Activated CD4-positive, alpha-beta T cell treated with anti-CD3 and anti-CD28 coated beads, Interleukin-2, Interleukin-6, amounts not matched to agents 100 ng/mL and 50 ng/mL, durations not matched to agents 16 hours and 8 hours (primary cell): ENCODE measurements around the gene IRS1.

Experiments
- DNase-seq: peaks from one replicate; pipeline ENCODE4 v3.0.0-alpha.2; 2020

Gene IRS1

DNA sequence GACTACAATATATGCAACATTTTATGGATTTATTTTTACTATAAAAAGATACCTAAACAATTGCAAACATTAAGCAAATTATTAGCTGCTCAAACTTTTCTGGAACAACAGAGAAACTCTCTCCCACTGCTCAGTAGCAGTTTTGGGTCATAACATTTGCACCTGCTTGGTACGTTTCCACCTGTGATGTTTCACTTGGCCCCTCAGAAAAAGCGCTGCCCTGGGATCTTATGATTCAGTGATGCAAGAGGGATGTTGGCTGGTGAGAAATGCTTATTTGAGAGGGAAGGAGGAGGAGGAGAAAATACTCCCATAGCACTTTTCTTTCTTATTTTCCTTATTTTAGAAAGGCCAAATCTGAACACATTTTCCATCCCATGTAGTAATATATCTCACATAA is 9.2 kb downstream of the IRS1 start:
- no peak for DNase-seq

DNA sequence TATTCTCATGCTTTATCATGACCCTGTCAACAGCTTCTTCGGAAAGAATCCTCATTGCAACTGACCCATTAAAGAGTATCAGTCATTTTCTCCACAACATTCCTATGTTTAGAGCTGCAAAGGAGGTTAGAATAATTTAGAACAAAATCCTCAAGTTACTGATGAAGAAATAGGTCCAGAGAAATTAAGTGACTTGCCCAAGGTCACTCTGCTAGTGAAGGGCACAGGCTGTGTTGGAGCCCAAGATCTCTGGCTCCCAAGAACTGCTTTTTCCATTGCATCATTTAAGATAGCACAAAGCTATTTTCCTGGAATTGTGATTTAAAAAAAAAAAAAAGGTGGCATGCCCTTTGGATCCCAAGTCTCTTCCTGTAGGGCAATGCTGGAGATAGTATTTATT is 9.6 kb downstream of the IRS1 start:
- DNase-seq, result no peak

DNA sequence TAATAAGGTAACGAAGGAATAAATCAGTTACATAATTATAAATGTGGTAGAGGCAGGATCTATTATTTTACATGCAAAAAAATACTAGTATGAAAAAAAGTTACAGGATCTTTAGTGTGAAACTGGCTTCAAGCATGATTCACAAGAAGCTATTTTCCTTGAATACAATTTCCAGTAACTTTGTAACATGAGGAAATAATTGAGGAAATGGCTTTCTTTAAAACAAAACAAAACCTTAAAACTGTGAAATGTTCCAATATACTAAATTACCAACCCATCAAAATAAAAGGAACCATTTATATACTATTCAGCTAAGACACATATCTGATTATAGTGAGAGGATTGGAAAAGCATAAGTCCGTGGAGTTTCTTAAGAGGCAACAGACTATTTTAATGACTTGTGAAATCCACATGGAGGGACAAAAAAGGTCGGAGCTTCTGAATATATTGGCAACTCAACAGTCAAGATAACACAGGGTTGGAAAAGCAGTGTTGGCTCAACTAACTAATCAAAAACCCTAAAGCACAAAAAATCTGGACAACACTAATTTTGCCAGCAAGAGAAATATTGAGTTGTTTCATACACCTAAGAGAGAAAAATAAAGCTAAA is 10.6 kb downstream of the IRS1 start:
- no peak for DNase-seq

DNA sequence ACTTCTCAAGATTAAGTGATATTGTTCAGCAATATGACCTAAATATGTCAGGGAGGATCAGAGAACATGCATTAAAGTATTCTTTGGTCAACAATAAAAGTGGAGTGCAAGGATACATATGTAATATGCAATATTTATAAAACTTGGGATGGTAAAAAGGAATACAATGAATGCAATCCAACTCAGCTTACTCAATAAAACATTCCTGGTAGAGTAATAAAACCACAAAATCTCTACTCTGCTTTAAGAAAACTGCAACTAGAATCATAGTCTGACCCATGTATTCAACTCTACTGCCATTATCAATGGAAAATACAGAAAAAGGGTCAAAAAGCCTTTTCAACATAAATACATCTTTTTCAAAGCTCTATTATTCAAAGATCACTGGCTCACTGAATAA is 11.6 kb downstream of the IRS1 start:
- DNase-seq, result no peak

DNA sequence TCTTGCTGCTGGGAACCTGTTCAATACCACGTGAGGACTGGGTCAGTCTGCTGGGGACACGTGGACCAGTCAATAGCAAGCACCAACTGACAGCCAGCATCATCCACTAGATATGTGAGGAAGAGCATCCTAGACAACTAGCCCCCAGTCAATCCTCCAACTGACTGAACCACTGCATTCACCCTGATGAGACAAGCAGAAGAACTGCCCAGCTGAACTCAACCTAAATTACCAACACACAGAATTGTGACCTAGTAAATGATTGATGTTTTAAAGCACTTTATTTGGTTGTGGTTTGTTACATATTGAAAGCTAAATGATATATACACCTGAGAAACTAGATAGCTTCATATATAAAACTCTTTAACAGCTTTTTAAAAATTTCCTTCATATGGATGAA is 15.7 kb downstream of the IRS1 start:
- no peak for DNase-seq

DNA sequence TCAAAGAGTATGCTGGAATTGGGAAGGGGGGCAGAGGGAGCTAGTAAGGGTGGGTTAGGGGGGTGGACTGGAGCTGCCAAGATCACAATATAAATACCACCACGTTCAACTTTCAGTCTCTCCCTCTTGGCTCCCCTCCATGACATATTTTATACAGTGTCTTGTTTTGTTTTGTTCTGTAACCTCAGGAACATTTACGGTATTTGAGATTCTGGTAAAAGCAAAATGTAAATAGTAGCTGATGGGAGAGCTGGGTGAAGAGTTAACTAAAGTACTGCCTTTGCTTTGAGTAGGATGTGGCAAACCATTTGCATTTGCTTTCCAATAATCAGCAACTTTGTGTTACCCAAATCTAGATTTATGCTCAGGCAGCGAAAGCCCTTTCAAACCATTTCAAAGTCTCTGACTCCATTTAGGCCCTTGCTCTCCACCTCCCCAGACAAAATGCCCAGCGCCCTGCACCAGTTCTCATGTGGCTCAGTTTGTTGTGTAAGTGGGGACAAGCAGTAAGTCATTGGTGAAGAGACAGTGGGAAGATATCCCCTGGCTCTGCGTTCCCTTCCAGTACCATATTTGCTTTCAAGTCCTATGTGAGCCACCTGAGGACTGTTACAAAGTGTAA is 17.4 kb downstream of the IRS1 start:
- DNase-seq, result no peak

DNA sequence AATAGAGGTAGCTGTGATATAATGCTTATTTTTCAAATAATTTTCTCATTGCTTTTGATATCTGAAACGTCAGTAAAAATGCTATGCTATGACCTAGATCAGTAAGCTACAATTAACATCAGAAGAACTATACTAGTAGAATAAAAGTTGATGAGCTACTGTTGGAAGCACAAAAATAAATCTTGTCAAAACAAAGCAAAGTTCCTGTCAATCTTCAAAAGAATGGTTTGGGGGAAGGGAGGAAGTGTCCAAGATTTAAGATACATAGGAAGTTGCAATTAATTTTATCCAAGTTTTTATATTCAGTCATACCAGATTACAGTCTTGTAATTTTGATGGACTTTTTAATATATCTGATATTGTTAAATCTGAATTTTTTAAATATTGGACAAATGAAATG is 19.2 kb downstream of the IRS1 start:
- no peak for DNase-seq

DNA sequence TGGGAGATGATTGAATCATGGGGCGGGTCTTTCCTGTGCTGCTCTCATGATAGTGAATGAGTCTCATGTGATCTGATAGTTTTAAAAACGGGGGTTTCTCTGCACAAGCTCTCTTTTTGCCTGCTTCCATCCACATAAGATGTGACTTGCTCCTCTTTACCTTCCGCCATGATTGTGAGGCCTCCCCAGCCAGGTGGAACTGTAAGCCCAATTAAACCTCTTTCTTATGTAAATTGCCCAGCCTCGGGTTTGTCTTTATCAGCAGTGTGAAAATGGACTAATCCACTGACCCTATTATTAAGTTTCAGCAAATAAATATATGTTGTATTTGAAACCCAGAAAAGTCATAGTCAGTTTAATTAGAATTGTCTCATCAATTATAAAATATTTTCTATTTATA is 22.0 kb downstream of the IRS1 start:
- DNase-seq, result no peak

DNA sequence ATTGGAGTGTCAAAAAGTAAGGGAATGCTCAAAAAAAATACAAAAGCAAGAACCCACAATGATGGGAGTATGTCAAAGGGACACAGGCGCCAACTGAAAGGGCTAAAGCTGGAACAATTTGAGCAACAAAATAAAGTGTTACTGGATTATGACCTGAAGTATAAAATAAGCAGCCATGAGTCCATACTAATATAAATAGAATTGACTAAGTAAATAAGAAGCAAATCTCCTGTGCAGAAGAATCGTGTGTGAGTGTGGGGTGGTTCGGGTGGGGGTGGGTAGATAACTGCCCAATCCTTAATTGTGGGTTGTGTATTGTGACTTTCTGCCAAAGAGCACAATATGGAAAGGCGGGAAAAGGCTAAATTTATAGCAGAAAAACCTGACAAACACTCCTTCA is 23.5 kb downstream of the IRS1 start:
- DNase-seq, result no peak

DNA sequence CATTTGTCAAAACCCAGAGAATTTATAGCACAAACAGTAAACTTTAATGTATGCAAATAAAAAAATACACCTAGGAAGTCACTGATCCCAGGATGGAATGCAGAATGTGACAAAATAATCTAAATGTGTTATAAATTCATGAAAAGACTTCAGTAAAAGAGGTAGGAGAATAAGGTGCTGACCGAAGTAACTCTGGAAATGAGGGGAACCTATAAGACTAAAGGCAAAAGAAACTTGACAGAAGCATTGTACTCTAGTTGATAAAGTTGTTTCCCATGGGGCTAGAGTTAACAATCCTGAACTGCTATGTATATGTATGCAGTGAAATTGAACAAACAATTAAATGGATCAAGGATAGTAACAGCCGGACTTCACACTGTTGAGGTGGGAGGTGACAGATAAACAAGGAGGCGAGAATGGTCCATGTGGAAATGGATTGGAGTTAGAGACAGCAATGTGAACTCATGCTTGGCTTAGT is 24.5 kb downstream of the IRS1 start:
- DNase-seq, result no peak

DNA sequence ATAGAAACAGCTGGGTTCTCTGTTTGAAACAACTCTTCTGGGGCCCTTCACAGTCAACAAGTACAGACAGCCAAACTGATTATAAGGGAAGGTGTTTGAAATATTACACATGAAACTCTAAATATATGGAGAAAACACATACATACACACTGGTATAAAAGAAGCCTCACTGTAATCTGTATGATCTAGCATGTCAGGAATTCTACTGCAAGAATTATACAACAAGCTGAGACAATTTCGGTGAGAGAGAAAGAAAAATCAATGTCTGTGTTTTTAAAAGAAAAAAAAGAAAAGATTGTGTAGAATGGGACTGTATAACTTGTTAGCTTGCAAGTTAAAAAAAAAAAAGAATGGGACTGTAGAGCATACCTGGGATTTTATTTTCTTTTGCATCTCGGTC is 26.3 kb downstream of the IRS1 start:
- DNase-seq, result no peak

DNA sequence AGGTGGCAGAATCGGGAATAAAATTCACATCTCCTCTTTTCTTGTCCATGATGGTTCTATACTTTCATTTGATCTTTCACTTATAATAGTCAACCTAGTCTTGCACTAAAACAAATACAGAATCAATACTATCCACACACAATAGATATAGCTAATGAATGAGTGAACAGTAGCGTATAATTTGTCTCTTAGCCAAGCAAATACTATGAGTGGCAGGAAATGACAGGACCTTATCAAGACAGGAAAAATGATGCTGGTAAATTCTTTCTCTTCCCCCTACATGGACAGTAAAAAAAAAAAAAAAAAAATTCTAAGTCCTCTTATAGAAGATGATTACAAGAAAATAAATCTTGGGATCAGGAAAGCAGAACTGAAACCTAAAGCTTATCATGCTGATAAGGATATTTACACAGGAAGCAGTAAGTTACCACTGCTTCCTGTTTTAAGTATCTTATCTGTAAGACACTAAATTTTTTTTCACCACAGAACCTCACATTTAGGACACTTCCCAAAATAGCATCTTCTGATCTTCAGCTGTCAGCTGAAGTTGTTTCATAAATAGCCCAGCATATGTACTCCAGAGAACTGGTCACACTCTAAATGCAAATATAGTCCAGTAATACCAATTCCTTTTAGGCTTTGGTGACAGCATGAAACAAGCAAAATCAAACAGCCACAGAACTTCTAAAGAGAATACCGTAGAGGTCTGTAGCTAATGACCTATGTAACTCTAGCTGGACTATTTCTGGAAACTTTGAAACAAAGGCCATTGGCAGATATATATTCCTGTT is 27.0 kb downstream of the IRS1 start:
- DNase-seq, result peak; percentile 19

DNA sequence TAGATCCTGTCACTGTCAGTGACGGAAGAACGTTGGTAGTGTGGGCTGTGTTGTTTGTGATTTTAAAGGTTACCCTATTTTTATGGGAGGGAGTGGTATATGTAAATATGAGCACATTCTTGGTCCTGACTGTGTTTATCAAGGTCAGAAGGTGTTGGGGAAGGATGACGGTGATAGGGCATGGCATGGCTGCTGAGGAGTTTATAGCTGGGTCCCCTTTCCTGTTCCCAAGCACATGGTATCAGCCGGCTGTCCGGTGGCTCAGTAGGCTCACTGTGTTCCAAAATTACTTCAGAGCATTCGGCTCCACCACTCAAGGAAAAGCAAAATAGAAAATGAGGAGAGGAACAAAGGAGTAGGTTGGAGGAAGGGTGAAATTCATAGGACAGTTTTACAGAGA is 28.6 kb downstream of the IRS1 start:
- no peak for DNase-seq

DNA sequence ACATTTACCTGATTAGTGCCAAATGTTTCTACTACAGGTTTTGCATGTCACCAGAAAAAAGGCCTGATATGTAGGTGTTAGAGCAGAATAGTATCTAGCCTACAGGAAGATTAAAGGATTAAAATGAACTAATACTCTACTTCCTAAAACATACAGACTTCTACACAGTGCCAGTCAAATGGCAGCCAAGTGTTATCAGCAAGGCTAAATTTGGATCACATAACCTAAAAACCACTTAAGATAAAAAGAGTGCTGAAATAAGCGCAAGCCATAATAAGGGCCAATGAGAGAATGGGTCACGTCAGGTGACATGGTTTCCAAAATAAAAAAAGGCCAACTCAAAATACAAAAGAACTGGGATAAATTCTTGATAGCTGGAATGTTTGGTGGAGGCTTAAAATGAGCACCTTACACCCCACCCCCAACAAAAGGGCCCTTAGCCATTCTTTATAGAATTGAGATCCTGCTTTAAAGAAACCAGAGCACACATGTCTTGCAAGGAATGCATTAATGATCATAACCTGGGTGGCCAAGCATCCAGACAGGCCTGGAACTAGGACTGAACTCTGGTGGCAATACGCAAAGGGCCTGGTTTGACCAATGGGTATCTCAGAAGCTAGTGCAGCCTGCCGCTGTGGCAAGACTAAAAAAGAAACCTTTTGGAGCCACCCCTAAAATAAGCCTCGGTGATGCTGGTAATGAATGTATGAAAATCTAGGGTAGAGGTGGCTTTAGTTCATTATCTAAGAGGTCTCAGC is 32.4 kb downstream of the IRS1 start:
- no peak for DNase-seq

DNA sequence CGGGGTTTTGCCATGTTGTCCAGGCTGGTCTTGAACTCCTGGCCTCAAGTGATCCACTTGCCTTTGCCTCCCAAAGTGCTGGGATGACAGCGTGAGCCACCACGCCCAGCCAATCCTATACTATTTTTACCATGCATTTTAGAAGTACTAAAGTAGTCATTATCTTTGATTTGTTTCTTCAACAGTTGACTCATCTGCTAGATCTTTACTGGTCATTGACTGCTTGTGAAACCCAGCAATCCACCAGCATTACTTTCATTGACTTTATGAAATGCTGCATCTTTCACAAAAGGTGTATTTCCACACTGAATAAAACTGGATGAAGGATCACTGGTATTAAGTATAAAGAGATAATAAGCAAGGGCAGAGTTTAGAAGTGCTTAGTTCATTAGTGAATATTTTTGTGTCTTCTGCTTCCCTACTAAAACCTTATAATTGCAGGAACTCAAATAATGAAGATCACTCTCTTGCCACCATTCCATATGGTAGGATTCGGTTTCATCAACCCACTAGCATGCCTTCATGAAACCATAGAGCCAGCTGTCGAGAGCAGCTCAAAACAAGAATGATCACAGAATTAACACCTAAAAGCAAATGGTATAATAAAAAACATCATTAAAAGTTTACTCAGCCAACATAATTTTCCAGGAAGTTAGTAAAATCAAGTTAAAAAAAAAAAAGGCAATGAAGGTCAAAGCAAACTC is 33.1 kb downstream of the IRS1 start:
- no peak for DNase-seq

DNA sequence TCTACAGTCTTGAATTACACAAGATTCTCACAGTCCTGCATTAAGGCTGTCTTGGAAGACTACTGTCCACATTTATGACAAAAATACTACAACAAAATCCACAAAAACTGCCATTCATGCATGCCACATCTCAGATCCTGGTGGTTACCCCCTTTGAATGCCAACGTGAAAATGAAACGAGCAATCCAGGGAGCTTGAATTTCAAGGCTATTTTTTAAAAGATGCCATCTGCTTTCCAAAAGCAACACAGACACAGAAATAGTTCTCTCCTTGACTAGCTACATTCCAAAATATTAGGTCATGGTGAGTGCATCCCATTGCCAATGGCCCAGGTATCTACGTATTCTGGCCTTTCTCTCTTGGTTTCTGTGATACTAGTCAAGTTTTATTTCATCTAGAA is 36.3 kb downstream of the IRS1 start:
- no peak for DNase-seq

DNA sequence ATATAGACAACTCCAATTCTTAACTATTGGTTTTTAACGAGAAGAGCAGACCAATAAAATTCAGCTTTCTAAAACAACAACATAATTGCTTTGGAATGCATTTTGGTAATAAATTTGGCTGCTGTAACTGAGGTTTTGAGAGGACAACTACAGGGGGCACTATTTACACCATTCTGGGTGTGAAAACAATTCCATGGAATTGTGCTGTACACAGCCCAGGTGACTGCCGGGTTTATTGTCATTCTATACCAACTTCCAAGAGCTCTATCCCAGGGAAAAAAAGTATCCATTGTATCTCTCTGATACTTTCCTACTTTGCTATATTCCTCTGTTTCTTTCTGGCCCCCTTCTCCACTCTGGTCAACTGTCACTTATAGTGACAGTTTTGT is 38.4 kb downstream of the IRS1 start:
- DNase-seq, result no peak

DNA sequence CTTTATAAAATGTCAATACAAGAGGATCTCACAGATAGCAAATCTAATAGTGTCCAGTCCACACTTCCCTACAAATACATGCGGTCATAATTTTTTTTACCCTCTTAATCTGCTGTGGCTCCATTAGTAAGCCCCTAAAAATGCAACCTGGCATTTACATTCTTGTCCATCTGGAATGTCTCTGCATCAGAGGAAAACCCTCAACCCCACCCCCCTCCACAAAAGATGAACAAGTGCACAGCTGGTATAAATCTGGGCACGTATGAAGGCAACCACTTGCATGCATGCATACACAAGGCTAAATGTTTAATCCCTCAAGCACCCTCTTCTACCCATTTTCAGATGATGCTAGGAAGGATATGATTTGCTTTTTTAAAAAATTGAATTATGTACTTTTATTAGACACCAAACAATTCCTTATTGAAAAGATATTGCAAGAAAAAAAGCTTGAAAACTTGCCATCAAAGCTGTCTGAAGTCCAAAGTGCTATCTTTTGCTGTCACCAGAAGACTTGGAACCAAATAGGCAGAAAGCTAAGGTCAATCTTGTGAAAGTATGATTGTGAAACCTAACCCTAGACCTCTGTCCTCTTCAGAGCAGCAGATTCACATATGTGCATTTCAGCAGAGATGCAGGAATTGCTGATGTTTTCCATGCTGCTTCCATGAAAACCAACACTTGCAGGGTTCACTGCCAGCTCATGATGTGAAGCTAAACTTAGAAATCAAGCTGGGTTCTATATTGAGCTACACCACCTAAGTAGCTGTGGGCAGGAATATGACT is 39.0 kb downstream of the IRS1 start:
- no peak for DNase-seq

DNA sequence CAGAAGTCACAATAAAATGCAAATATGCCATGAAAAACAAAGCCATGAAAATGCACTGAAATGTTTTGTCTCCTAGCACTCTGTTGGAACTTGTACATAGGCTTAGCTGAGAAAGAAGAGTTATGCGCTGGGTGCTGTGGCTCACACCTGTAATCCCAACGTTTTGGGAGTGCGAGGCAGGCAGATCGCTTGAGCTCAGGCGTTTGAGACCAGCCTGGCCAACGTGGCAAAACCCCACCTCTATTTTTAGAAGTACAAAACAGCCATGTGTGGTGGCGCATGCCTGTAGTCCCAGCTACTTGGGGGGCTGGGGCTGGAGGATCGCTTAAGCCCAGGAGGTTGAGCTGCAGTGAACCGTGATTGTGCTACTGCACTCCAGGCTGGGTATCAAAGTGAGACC is 39.9 kb downstream of the IRS1 start:
- no peak for DNase-seq

DNA sequence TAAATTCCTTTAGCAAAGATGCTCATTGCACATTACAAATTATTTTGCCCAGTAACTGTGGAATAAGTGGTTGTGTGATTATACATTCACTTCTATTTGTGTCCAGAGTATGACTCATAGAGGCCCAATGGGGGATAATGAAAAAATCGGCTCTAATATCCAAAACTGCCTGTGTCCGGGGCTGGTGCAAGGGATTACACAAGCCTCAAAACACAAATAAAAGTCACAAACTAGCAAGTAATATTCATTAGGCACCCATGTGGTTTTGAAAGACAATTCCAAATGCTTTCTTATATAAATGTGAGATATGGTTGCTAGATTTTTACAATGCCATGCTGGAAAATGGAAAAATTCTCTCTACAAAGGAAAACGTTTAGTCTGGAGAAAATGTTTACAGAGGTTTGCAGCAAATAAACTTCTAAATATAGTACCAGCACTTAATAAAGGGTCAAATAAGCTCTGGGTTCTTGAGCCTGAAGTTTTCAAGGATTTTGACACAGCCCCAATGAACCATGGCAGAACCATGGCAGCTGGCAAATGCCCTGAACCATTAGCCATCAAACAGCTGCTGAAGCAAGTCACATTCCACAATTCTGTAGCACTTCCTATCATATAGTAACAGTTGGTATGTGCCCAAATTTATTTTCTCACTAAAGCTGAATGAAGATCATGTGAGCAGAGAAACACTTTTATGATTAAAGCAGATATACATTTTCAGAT is 40.5 kb downstream of the IRS1 start:
- DNase-seq, result no peak

DNA sequence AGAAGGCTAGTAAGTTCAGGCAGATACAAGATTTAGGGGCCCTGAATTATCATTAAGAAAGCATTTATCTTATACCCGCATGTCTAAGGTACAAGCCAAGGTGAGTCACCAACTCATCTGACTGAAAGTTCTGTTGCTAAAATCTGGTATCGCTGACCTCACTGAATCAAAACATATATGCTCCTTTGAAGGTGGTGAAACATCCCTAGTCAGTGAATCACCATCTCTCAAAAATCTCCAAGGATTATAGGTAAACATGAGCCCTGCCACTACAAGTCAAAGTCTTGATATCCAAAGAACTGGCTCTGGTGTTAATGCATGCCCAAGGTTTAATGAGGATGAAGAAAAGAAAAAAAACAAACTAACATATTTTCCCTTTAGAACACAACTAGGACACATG is 43.5 kb downstream of the IRS1 start:
- no peak for DNase-seq

DNA sequence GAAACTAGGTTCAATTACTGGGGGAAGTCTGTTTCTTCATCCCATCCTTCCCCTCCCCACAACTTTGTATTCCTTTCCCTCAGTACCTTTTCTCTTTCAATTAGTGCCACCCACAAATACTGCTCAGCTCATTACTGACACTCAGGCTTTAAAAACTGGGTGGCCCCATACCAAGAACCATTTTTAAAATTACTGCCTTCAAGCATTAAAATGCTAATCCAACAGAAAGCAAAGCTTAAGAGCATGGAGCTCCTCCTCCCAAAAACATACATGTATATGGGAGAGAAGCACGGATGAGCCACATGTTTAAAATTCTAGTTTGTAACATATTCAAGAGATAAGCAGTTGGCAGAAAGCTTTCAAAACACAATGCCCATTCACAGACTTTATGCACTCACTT is 44.0 kb downstream of the IRS1 start:
- no peak for DNase-seq
